ENCODE results near the gene CAND1. TPM values are rescaled to one million over a fixed set of nuclear protein-coding genes. Genes with fewer than 3 reads are reported as not detected.

CAND1 gene
- total RNA-seq, 1 donor from 2014 or later, result 206 TPM

DNA sequence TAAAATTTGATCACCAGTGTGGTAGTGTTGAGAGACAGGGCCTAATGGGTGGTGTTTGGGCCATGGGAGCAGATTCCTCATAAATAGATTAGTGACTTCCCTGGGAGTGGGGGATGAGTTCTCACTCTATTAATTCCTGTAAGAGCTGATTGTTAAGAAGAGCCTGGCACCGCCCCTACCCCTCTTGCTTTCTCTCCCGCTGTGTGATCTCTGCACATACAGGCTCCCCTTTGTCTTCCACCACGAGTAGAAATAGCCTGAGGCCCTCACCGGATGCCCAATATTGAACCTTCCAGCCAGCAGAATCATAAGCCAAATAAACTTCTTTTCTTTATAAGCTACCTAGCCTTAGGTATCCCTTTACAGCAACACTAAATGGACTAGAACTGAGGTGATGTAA lies 31.9 kb upstream of the CAND1 start:
- Mint-ChIP-seq H3K9me3 (ENCODE audit: unreplicated experiment) (no peaks in the 10 kb centered on the region), H3K27ac (ENCODE audit: unreplicated experiment) (no peak overlapping the region), H3K4me3 (ENCODE audit: unreplicated experiment) (no peak overlapping the region), H3K27me3 (ENCODE audit: unreplicated experiment) (no peaks in the 10 kb centered on the region), H3K4me1 (ENCODE audit: unreplicated experiment) (no peaks in the 10 kb centered on the region), H3K36me3 (ENCODE audit: low read depth, unreplicated experiment) (no peaks in the 10 kb centered on the region)
- no peak for DNase-seq (ENCODE audit: low spot score)
- TF ChIP-seq, protein P1, sequence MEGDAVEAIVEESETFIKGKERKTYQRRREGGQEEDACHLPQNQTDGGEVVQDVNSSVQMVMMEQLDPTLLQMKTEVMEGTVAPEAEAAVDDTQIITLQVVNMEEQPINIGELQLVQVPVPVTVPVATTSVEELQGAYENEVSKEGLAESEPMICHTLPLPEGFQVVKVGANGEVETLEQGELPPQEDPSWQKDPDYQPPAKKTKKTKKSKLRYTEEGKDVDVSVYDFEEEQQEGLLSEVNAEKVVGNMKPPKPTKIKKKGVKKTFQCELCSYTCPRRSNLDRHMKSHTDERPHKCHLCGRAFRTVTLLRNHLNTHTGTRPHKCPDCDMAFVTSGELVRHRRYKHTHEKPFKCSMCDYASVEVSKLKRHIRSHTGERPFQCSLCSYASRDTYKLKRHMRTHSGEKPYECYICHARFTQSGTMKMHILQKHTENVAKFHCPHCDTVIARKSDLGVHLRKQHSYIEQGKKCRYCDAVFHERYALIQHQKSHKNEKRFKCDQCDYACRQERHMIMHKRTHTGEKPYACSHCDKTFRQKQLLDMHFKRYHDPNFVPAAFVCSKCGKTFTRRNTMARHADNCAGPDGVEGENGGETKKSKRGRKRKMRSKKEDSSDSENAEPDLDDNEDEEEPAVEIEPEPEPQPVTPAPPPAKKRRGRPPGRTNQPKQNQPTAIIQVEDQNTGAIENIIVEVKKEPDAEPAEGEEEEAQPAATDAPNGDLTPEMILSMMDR (IDR thresholded peaks at IDR 0.05; ENCODE audit: unreplicated experiment), result no peak

DNA sequence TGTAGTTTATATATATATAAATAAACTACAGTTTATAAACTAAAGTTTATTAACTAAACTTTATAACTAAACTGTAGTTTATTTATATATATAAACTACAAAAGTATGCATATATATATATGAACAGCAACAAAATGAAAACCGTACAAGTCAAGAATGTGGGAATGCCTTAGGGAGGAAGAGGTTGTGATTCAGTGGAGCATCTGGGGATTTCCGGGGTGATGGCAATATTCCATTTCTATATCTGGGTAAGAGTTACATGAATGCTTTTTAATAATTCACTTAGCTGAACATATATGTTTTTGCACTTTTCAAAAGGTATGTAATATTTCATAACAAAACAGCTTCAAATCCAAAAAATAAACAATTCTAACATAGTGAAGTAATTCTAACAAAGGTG lies 30.1 kb upstream of the CAND1 start:
- Mint-ChIP-seq H3K27me3 (ENCODE audit: unreplicated experiment) (no peaks in the 10 kb centered on the region), H3K27ac (ENCODE audit: unreplicated experiment) (no peak overlapping the region)
- TF ChIP-seq, protein P1 (IDR thresholded peaks at IDR 0.05; ENCODE audit: unreplicated experiment), result no peak

DNA sequence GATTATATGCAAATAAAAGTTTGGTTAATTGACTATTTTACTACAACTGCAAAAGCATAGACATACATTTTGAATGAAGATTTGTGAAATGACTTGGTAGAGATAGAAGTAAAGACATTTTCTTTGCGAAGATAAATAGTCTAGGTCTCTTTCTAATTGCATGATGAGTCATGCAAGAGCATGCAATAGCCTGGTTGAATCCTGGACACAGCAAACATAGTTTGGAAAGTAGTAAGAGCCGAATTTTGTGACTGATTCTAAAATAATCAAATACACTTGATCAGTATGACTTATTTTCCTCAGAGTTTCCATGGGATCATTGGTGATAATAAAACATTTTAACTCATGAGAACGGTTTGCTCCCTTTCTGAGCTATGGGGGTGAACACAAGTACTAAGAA lies 27.7 kb upstream of the CAND1 start:
- no peak for DNase-seq (ENCODE audit: low spot score)
- no peak overlapping the region for H3K27ac Mint-ChIP-seq (ENCODE audit: unreplicated experiment)
- TF ChIP-seq, protein P1 (IDR thresholded peaks at IDR 0.05; ENCODE audit: unreplicated experiment), result no peak
- H3K27me3 Mint-ChIP-seq (ENCODE audit: unreplicated experiment), result no peaks in the 10 kb centered on the region
- no peaks in the 10 kb centered on the region for H3K4me1 Mint-ChIP-seq (ENCODE audit: unreplicated experiment)
- no peaks in the 10 kb centered on the region for H3K36me3 Mint-ChIP-seq (ENCODE audit: low read depth, unreplicated experiment)
- no peaks in the 10 kb centered on the region for H3K9me3 Mint-ChIP-seq (ENCODE audit: unreplicated experiment)
- no peak overlapping the region for H3K4me3 Mint-ChIP-seq (ENCODE audit: unreplicated experiment)

More for the DNA sequence above, 30.1 kb upstream of the CAND1 start:
- no peaks in the 10 kb centered on the region for H3K4me1 Mint-ChIP-seq (ENCODE audit: unreplicated experiment)
- H3K4me3 Mint-ChIP-seq (ENCODE audit: unreplicated experiment), result no peak overlapping the region
- no peak for DNase-seq (ENCODE audit: low spot score)
- no peaks in the 10 kb centered on the region for H3K9me3 Mint-ChIP-seq (ENCODE audit: unreplicated experiment)
- no peaks in the 10 kb centered on the region for H3K36me3 Mint-ChIP-seq (ENCODE audit: low read depth, unreplicated experiment)

DNA sequence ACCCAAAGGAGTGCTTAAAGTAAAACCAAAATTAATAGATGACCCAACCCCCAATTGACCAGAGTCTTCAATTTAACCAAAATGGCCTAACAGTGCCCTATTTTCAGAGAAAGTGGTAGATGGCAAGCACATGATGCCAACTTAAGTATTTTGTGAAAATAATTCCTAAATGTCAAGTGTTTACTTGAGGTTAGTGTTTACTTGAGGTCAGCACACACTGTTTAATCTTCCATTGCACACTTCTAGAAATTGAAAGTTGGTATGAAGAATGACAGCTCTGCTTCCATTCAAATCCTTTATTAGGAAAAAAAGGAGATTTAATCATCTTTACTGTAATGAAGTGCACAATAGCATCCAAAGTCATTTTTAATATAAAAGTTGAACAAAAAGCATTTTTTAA lies 25.9 kb upstream of the CAND1 start:
- Mint-ChIP-seq H3K9me3 (ENCODE audit: unreplicated experiment) (no peaks in the 10 kb centered on the region), H3K4me1 (ENCODE audit: unreplicated experiment) (no peaks in the 10 kb centered on the region), H3K4me3 (ENCODE audit: unreplicated experiment) (no peak overlapping the region), H3K36me3 (ENCODE audit: low read depth, unreplicated experiment) (no peaks in the 10 kb centered on the region), H3K27ac (ENCODE audit: unreplicated experiment) (no peak overlapping the region), H3K27me3 (ENCODE audit: unreplicated experiment) (no peaks in the 10 kb centered on the region)
- TF ChIP-seq, protein P1 (IDR thresholded peaks at IDR 0.05; ENCODE audit: unreplicated experiment), result no peak
- no peak for DNase-seq (ENCODE audit: low spot score)

DNA sequence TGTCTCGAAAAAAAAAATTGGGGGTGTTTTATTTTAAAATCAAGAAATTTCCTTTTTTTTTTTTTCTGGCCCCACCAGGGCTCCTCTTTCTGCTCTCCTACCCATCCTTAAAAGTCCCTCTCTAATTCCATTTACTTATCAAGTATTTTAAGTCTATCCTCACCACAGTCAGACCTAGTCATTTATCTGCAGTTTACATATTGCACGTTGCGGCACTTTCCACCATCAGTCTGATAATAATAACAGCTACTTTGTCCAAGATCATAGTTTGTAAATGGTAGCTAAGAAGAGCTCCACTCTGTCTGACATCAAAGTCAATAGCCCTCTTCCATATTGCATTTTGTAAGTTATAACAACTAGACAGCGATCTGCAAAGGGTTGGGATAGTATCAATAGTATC lies 23.6 kb upstream of the CAND1 start:
- Mint-ChIP-seq H3K27ac (ENCODE audit: unreplicated experiment) (no peak overlapping the region), H3K4me1 (ENCODE audit: unreplicated experiment) (no peaks in the 10 kb centered on the region), H3K9me3 (ENCODE audit: unreplicated experiment) (no peaks in the 10 kb centered on the region), H3K4me3 (ENCODE audit: unreplicated experiment) (no peak overlapping the region), H3K27me3 (ENCODE audit: unreplicated experiment) (no peaks in the 10 kb centered on the region), H3K36me3 (ENCODE audit: low read depth, unreplicated experiment) (no peaks in the 10 kb centered on the region)
- TF ChIP-seq, protein P1 (IDR thresholded peaks at IDR 0.05; ENCODE audit: unreplicated experiment), result no peak
- no peak for DNase-seq (ENCODE audit: low spot score)
